ENCODE measurements around the gene NOP9. TPM values are rescaled to one million over a fixed set of nuclear protein-coding genes. Genes with fewer than 3 reads are reported as not detected.

NOP9 gene
- total and polyA plus RNA-seq, 8 donors, result 6.2 to 13.9 (median 9.7) TPM

DNA sequence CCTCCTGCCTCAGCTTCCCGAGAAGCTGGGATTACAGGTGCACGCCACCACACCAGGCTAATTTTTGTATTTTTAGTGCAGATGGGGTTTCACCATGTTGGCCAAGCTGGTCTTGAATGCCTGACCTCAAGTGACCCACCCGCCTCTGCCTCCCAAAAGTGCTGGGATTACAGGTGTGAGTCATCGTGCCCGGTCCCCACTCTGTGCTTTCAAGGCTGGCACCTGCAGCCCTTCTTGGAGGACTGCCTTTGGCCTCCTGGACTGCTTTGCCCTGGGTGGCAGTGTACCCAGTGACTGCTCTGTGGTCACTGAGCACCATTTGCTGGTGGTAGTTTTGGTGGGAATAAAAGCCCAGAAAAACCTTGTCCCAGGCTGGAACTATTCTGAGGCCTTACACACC lies 12.7 kb upstream of the NOP9 start:
- ATAC-seq, result no peak

DNA sequence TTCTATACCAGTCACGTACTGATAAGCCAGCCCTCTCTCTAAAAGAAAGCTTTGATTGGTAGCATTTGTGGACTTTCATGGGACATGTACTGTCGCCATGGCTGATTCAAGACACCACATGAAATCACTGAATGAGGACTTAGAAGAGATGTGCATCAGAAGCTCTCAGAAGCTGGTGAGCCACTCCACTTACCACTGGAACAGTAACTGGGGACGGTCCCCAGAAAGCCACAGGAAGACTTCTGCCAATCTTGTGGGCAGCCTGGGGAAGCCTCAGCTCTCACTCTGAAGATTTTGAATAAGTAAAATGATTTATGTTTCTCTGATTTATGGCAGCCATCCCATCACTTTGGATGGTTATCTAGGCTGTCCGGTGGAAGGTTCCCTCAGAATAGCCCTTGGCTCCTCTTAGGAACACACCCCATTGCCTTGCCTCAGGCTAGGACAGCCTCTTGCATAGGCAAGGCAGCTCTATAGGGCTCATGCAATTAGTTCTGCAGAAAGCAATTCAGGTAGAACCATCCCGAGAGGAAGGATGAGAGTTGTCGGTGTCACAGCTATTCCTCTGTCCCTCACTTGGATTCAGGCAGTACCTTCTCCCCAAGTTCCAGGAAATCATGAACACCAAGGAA lies 9.9 kb upstream of the NOP9 start:
- intact Hi-C loops (cut with DNase I), result no loop called here
- Histone ChIP-seq H3K27me3 (no peaks in the 10 kb centered on the region), H3K27ac (no peak overlapping the region), H3K4me1 (no peaks in the 10 kb centered on the region), H3K36me3 (peaks cover 0 to 23% (median 0%) of the 10 kb centered on the region in 3 donors), H3K4me3 (no peak overlapping the region), H3K9me3 (no peaks in the 10 kb centered on the region)
- no peak for ATAC-seq
- 77 to 81% methylated on average over 6 of the region's 6 CpGs for WGBS, 2 donors
- no peak for FAIRE-seq
- DNase-seq, result no peak
- TF ChIP-seq CTCF (IDR thresholded peaks at IDR 0.05), result no peak

More for the DNA sequence above, 12.7 kb upstream of the NOP9 start:
- peaks cover 0 to 12% (median 0%) of the 10 kb centered on the region in 3 donors for H3K36me3 ChIP-seq
- H3K9me3 ChIP-seq, result no peaks in the 10 kb centered on the region
- 90 to 93% methylated on average over 5 of the region's 5 CpGs for WGBS, 2 donors
- H3K27me3 ChIP-seq, result no peaks in the 10 kb centered on the region
- FAIRE-seq (no peak), DNase-seq (peak in 1 of 6 donors; percentile 32)
- H3K27ac ChIP-seq, result no peak overlapping the region
- intact Hi-C loops (cut with DNase I), result no loop called here
- H3K4me3 ChIP-seq, result no peak overlapping the region
- no peak for TF ChIP-seq CTCF (IDR thresholded peaks at IDR 0.05)
- no peaks in the 10 kb centered on the region for H3K4me1 ChIP-seq

DNA sequence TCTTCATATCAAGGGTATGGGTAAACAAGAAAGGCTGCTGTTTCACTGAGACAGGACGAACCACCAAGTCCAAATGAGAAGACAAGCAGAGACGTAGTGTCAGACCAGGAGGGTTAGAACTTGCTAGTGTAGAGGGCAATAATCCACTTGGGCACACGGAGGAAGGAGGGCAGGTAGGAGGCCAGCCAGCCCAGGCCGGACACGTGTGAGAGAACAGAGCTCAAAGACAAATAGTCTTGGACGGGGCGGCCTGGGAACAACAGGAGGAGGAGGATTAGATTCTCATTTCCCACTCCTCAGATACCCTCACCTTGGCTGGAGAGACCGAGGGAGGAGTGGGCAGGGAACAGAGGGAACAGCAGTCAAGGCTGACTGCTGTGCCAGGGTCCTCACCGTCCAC lies 8.9 kb upstream of the NOP9 start:
- Histone ChIP-seq H3K4me3 (no peak overlapping the region), H3K27ac (no peak overlapping the region), H3K9me3 (no peaks in the 10 kb centered on the region), H3K36me3 (peaks cover 0 to 30% (median 4%) of the 10 kb centered on the region in 3 donors), H3K4me1 (no peaks in the 10 kb centered on the region), H3K27me3 (no peaks in the 10 kb centered on the region)
- no peak for FAIRE-seq
- DNase-seq, result peak in 1 of 6 donors; percentile 14
- ATAC-seq, result no peak
- 80 to 81% methylated on average over 9 of the region's 9 CpGs for WGBS, 2 donors
- no peak for TF ChIP-seq CTCF (IDR thresholded peaks at IDR 0.05)
- intact Hi-C loops (cut with DNase I), result no loop called here

- H3K9me3 ChIP-seq, result no peaks in the 10 kb centered on the region
- H3K4me1 ChIP-seq, result peaks cover 0 to under 1% (median 0%) of the 10 kb centered on the region in 3 donors
- WGBS, 2 donors, result 86 to 94% methylated on average over 3 of the region's 3 CpGs
- H3K4me3 ChIP-seq, result no peak overlapping the region
- DNase-seq (no peak), ATAC-seq (no peak), FAIRE-seq (no peak)
- peaks cover 0 to 34% (median 8%) of the 10 kb centered on the region in 3 donors for H3K36me3 ChIP-seq
- TF ChIP-seq CTCF (IDR thresholded peaks at IDR 0.05), result no peak
- intact Hi-C loops (cut with DNase I), result no loop called here
- no peak overlapping the region for H3K27ac ChIP-seq
- no peaks in the 10 kb centered on the region for H3K27me3 ChIP-seq
Measured at GRCh38 chr14:24291446-24292117, 8.1 kb upstream of the NOP9 start.
